GM19452 (cell line): ENCODE results near the gene PGBD5.
"Not testable (repeated sequence)": the region's sequence is repeated elsewhere in the genome, so short reads cannot be mapped to it uniquely, and the experiment has no call there.

Source experiments
- ATAC-seq: cut with Tn5 transposase; IDR thresholded peaks from one replicate; pipeline ENCODE4 v1.9.1; 2021; ENCODE audit not compliant: unreplicated experiment

The PGBD5 gene

GRCh38 chr1:230425252-230426091 is 660 bp downstream of the PGBD5 start:
- no peak for ATAC-seq

GRCh38 chr1:230424391-230425251 is 1.5 kb downstream of the PGBD5 start:
- ATAC-seq: no peak

- ATAC-seq: no peak
Measured at GRCh38 chr1:230423951-230424350, 2.2 kb downstream of the PGBD5 start.

- ATAC-seq: no peak
Measured at GRCh38 chr1:230423261-230423660, 2.9 kb downstream of the PGBD5 start.

GRCh38 chr1:230422221-230422981 is 3.7 kb downstream of the PGBD5 start:
- ATAC-seq: no peak

GRCh38 chr1:230421481-230421880 is 4.7 kb downstream of the PGBD5 start:
- ATAC-seq: no peak

- ATAC-seq: not testable (repeated sequence)
Measured at GRCh38 chr1:230420372-230420771, 5.8 kb downstream of the PGBD5 start.

- no peak for ATAC-seq
Measured at GRCh38 chr1:230416430-230416829, 9.7 kb downstream of the PGBD5 start.

GRCh38 chr1:230415405-230416132 is 10.6 kb downstream of the PGBD5 start:
- no peak for ATAC-seq

GRCh38 chr1:230414694-230415093 is 11.4 kb downstream of the PGBD5 start:
- no peak for ATAC-seq

- no peak for ATAC-seq
Measured at GRCh38 chr1:230414102-230414501, 12.0 kb downstream of the PGBD5 start.

- no peak for ATAC-seq
Measured at GRCh38 chr1:230413061-230413460, 13.1 kb downstream of the PGBD5 start.

GRCh38 chr1:230408971-230409370 is 17.2 kb downstream of the PGBD5 start:
- ATAC-seq: no peak

- ATAC-seq: no peak
Measured at GRCh38 chr1:230407351-230407750, 18.8 kb downstream of the PGBD5 start.

GRCh38 chr1:230406727-230407126 is 19.4 kb downstream of the PGBD5 start:
- not testable (repeated sequence) for ATAC-seq

GRCh38 chr1:230403442-230403841 is 22.7 kb downstream of the PGBD5 start:
- ATAC-seq: no peak

- no peak for ATAC-seq
Measured at GRCh38 chr1:230401763-230402294, 24.3 kb downstream of the PGBD5 start.

GRCh38 chr1:230401101-230401500 is 25.0 kb downstream of the PGBD5 start:
- no peak for ATAC-seq

GRCh38 chr1:230400007-230400344 is 26.2 kb downstream of the PGBD5 start:
- no peak for ATAC-seq

- ATAC-seq: no peak
Measured at GRCh38 chr1:230399321-230400006, 26.7 kb downstream of the PGBD5 start.
